GM18517 (cell line): Measurements from ENCODE around the gene NREP.
"Not testable (repeated sequence)": the region's sequence is repeated elsewhere in the genome, so short reads cannot be mapped to it uniquely, and the experiment has no call there.

Experiments
- ATAC-seq: cut with Tn5 transposase; IDR thresholded peaks from one replicate; pipeline ENCODE4 v1.9.1; 2021; ENCODE audit warnings: mild to moderate bottlenecking, moderate library complexity; ENCODE audit not compliant: unreplicated experiment

Gene NREP

DNA sequence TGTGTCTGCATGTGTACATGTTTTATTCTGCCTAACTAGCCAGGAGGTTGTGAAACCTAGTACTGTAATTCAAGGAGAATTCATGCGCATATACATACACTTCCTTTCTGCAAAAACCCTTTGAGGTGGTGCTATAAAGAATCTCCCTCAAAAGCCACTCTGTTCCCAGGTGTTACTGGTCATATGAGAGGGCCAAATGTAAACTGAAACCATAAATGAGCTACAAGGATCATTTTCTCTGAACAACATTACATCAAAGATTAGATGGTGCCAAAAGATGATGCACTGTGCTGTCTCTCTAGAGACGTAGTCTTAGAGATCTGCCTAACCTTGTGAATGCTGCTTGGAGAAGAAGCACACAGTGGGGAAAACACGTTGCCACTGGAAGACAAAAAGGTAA is 15.7 kb downstream of the NREP start:
- ATAC-seq = peak; percentile 64

DNA sequence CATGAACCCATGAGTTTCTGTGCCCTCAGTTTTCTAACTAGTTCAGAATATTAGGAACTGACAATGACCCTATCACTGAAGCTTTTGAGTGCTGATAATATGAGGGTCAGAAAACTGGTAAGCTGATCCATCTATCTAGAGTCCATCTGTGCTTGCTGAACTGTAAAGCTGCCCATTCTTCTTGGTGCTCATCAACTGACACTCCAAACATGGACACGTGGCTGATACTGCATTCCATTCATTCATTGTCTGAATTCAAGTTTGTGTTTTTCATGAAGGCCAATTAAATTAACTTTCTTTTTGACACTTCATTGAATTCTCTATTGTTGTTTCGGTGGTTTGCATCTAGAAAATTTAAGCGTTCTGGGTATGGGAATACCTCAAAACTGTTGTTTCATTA is 17.6 kb downstream of the NREP start:
- ATAC-seq = no peak

DNA sequence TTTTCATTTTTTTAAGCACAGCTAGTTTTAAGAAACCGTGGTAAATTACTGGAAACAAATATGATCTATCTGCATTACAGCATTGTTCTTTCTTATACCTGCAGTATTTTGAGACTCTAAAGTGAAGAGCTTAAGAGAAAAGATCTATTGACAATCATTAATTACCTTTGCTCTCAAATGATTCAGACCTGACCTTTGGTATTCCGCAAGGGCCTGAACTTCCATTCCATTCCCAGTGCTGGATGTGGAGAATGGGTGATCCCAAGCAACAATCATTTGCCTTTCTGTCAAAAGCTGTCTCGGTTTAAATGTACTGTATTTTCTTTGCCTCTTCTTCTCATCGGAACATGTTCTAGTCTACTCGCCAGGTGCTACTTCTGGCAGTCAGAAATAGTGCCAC is 18.9 kb downstream of the NREP start:
- no peak for ATAC-seq

DNA sequence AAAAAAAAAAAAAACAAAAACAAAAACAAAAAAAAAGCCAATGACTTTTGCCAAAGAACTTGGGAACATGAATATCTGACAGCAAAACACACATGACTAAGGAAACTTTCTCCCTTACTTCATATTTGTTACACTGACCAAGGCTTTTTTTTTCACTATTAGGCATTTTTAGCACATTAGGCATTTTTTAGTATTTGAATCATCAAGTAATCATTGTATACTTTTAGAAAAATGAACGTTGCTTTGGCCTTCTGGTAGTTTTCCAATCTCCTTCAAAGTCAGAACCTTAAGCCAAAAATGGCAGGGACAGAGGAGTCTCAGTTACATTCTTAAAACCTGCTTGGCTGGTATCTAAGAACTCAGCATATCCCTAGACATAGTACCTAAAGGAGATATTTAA is 19.3 kb downstream of the NREP start:
- ATAC-seq = no peak

DNA sequence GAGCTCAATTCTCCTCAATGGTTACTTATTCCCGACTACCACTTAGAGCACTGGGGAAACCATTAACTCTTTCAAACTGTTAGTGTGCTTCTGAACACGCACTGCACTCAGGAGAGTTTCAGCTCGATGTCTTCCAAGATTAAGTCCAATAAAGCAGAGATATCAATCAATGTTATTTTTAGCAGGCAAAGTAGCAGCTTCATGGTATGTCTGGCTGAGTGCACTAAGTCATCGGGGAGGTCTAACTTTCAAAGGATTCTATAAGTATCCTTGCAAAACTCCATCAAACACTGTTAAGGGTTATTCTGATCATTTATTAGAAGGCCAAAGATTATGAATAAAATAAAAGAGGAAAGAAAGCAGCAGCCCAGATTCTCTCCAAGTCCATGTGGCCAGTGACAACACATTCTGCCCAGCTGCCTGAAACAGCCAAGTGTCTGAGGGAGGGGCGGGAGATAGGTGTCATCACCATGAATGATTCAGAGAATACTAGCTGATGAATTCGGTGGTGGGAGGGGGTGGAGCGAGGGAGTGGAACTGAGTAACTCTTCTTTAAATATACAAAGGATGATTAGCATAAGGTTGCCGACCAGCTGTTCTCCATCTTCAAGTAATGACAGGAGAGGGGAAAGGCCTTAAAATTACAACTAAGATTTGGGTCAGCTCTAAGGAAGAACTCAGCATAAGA is 21.3 kb downstream of the NREP start:
- ATAC-seq = no peak

DNA sequence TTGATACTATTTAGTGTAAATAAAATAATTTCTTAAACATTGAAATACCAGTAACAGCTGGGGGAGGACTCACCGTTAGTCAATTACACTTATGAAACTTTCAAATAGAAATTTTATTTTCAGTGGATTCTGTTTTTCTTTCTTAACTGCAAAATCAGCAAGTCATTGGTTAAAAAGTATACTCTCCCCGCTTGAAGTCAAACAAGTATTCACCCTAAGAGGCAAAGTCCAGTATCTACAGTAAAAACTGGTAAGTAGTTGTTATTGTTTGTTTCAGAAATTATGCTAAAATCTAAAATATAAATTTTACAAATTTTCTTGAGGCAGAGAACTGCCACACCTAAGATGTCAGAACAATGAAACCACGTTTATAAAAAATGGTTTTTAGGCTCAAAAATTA is 22.4 kb downstream of the NREP start:
- ATAC-seq = no peak

DNA sequence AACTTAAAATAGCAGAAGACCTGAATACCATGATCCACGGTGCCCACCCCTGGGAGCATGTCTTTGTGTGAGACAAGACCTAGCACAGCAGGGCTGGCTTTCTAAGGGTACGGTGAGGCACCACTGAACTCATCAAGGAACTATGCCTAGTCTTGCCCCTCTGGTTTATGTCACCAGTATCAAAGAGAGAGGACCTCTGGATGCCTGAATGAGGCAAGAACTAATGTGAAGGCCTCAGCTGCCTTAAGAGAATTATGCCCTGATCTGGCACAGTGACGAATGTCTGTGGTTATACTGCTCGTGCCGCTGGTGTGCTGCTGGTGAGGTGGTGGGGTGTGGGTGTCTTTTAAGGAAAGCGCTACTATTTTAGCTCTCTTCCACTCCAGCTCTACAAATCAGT is 23.0 kb downstream of the NREP start:
- no peak for ATAC-seq

DNA sequence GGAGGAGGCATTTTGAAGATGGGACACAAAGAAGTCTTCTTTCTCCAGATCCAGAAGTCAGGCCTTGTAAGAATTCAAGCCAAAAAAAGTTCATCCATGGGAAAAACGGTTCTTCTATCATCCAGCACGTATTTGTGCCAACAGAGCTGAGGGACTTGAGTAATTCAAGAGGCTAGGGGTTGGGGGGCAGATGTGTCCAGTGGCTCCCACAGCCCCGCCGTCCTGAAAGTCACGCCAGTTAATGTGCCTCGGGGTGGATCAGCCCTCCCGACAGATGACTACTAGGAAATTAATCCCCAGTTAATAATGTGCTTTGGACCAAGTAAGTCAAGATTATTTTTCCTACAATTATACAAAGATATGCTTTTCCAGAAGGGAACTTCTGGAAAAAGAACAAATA is 23.4 kb downstream of the NREP start:
- ATAC-seq = no peak

DNA sequence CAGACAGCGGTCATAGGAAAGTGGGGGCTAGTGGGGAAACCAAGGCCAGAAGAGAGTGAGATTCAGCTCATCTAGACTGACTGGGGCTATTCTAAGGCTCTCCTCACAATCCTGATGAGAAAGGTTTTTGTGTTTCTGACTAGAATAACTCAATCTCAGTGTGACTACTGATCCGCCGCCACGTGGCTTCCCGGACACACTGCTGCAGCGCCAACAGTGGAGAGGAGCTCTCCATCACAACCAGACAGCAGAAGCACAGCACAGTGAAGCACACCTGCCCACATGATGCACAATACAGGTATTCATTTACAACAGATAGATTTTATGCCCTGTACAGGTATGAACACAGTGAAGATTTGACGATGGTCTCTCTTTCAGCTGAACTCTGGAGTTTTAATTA is 25.4 kb downstream of the NREP start:
- ATAC-seq = no peak

DNA sequence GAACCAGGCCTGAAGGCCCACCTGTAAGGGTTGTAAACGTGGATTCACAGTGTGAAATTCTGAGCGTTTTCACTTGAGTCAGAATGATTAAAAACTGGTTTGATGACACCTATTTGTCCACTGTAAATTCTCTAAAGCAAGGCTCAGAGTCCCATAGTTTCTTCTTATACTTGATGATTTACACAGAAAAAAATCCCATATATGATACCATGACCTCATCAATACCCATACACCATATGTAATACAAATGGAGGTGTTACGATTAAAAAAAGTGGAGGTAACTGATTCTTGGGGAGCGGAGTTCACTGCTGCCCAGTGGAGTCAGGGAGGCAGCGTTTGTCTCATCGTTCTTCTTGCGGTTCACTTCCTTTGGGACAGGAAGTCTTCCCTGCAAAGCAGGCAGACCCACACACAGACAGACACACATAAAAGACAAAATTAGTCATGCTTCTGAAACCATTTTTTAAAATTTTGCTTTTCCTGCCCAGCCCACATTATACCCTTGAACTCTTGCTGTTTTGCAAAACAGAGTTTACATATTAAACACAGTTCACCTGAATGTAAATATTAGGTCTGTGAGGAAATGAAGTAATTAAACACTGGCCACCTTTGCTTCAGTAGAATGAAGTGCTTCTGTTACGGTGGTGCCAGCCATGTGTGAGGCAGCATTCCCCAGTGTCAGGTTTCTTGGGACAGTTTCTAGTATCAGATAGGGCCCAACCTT is 26.2 kb downstream of the NREP start:
- no peak for ATAC-seq

DNA sequence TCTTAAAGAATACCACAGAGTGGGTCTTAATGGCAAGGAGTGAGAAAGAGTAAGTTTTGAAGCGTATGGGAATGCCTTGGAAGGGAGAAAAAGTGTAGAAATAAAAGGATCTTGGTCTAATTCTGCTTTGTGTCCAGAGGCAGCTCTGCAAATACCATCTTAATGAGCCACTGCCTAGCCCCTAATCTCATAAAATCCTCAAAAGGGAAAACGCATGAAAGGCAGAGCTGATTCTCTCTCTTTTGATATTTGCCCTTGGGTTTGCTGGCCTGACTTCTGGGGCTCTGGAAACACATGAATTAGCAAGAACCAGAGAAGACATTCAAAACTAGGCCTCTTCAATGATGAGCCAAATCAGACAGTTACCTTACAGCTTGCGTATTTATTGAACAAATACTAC is 28.1 kb downstream of the NREP start:
- no peak for ATAC-seq

DNA sequence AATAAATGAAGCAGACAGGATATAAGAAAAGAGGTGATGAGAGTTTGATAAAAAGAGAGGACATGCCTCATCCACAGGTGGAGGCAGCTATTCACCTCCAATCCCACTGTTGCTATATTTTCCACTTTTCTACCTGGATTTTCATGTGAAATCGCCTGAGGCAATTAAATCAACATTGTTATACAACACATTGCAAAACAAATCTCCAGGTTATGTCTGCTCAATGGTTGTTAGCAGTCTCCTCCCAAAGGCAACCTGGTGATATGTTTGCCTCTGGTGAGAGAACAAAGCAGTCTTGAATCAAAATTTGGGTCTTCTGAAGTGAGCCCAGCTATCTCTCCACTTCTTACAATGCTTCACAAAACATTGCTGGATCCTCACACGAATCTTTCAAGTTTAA is 30.0 kb downstream of the NREP start:
- ATAC-seq = no peak

DNA sequence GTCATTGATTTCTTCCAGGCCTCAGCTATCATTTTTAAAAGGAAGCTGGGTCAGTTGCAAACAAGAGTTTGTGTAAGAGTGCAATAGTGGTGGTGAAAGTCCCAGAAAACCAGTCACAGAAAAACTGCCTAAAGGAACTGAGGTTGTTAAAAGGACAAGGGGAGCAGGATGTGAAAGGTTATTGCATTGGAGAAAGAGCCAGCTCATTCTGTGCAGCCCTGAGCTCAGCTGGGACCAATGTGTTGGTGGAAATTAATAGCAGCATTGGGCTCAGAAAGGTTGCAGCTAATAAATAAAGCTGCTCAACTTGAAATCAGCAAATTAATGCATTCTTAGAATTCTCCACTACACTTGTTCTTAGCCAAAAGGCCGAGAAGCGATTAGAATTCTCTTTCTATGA is 34.9 kb downstream of the NREP start:
- no peak for ATAC-seq

DNA sequence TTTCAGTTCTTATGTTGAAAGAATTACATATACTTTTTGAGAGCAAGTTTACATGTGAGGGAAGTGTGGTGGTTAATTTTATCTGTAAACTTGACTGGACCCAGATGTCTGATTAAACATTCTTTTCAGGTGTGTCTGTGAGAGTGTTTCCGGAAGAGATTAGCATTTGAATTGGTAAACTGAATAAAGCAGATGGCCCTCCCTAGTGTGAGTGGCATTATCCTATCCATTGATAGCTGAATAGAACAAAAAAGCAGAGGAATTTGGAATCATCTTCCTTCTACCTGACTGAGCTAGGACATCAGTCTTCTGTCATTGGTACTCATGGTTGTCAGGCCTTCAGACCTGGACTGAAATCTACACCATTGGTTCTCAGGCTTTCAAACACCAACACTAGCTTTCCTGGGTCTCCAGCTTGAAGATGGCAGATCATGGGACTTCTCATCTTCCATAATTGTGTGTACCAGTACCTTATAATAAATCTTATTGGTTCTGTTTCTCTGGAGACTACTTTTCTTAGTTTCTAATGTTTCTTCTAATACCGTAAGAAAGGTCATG is 36.6 kb downstream of the NREP start:
- ATAC-seq = no peak

DNA sequence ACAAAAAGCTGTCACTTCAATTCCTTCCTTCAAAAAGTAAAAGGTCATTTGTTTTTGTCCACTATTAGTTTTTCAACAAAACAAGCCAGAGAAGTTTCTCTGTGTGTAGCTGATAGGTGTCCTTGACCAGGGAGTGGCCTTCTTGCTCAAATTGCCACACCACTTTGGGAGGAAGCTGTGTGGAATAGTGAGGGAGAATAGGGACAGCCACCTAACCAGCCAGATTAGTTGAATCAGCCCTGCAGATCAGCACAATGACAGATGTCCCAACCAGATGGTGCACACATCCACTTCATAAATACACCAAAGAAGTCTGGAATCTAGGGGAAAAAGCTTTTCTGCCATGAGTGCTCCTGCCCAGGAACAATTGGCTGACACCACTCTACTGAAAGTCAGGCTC is 37.2 kb downstream of the NREP start:
- no peak for ATAC-seq

DNA sequence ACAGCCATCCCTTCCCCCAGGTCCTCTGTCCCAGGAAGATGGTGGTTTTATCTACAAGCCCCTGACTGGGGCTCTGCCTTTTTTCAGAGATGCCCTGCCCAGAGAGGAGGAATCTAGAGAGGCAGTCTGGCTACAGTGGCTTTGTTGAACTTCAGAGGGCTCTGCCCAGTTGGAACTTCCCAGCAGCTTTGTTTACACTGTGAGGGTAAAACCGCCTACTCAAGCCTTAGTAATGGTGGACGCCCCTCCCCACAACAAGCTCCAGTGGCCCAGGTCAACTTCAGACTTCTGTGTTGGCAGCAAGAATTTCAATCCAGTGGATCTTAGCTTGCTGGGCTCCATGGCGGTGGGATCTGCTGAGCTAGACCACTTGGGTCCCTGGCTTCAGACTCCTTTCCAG is 40.2 kb downstream of the NREP start:
- ATAC-seq = not testable (repeated sequence)

DNA sequence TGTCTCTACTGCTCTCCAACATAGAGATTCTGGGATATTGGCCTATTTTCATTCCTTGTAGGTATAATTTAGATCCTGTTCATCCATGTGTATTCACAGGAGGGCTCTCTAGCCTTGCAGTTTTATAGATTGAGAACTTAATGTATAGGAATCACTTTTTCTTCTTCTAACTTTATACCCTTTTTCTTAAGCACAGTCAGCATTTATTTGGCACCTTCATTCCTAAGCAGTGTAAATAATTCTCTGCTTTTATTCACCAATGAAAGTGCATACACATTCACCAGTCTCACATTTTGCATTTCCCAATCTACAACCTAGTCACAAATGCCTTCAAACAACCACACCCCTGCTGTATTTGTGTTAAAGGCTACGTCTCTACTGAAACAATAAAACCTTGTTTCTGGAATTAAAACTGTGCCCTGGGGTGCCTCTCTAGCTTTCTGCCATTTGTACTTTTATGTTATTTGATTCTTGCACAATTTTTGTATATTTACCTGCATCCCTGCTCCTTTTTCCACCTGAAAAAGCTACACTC is 49.3 kb downstream of the NREP start:
- ATAC-seq = no peak

DNA sequence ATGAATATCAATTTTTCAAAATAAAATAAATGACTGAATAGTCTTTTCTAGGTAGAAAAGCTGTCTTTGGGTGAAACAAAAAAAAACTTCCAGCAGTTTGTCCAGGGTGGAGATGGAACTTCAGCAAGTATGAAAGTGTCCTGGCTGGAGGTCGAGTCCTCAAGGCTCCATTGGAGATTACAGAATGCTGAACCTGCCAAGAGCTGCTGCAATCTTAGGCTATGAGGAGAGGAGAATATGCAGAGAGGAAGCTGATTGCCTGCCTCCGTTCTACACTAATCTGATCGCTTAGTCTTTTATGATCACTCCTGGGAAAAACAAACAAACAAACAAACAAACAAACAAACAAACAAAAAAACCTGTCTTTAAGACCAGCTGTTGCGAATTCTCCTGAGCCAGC is 50.6 kb downstream of the NREP start:
- no peak for ATAC-seq

DNA sequence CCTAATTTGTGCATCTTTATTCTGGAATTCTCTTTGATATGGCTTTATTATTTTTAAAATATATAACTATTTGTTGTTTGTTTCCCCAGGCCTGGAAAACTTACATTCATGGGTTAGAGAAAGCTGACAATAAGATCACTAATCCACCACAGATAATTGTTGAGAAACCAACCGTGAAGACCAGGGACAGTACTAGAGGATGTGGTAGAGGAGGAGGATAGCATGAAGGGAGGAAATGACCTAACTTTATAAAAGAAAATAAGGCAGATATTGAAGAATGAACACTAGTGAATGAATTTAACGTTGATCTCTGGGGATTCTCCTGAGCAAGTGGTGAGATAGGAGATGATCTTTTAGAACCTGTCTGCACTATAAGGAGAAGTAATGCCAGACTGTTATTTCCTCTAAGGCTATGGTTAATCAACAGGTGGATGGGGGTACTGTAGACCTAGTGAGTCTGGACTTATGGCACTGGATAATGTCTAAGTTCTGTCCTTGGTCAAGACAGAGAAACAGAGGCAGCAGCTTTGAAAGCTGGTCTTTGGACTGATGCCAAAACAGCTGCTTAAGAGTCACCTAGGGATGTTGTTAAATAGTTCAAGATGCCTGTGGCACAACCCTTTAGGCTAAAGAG is 52.4 kb downstream of the NREP start:
- no peak for ATAC-seq

DNA sequence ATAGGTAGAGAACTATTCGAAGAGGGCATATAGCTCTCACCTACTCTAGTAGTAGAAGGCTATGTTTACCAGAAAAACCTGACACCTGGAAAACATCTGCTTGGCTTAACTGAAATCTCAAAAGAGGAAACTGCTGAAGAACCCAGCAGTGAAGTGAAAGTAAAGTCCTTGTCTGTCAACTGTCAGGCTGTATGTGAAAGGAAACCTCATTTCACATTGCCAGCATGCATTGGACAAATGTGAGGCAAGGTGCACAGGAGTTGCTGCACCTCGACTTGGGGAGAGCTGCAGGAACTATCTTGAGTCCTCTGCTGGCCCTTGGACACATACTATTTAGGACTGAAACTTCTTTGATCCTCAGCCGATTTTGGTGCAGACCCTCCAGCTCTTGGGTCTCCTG is 53.3 kb downstream of the NREP start:
- ATAC-seq = peak; percentile 97

DNA sequence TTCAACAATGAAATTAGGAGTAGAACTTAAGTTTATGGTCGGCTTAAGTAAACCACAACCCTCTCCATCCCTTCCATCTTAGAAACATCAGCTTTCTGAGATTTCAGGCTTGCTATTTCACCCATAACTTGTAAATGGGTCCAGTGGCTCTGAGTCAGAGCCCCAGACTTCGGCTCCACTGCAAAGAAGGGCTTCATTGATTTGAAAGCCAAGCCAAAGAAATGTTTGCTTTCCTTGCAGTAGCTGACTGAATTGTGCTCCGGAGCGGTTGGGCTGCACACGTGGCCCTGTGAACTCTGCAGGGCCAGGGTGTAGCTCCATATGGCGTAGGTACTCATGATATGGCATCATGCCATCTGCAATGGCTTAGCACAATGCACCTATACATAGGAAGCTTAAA is 57.0 kb downstream of the NREP start:
- no peak for ATAC-seq

DNA sequence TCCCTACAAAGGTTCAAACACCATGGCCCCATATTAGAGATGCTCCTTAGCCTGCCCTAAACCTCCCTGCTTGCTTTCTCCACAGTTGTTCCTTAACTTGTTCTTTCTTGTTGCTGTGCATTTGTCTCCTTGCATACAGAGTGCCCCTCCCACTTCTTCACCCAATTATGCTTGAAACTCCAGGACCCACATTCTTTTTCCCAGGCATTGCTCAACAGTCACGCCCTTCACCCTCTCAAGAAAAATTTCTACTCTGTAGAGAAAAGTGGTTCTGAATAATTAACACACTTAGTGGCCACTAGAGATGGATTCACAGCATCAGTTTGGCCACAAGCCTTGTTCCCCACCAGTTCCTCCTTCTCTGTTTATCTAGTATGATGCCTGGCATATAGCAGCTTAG is 57.7 kb downstream of the NREP start:
- no peak for ATAC-seq
